IMR-90 (cell line): Measurements from ENCODE around the gene ACSL1. TPM values are rescaled to one million over a fixed set of nuclear protein-coding genes. Genes with fewer than 3 reads are reported as not detected.

Source experiments
- ATAC-seq: fragments of 200-7000 bp; cut with Tn5 transposase; 2 replicates; pipeline ENCODE4 v1.9.1; 2020; ENCODE audit warnings: low read depth, mild to moderate bottlenecking, moderate library complexity
- BruUV-seq: library from RNA; stranded (reverse); fragments of 400-500 nt; replicated peaks from 2 replicates; lab custom pipeline; 2021; lab: Mats Ljungman, UMichigan
- CTCF ChIA-PET: fragments of 300-600 bp; formaldehyde crosslinking; extraction: SDS; loops from one replicate; lab custom pipeline; 2021; ENCODE audit warnings: antibody characterized with exemption; lab: Yijun Ruan, JAX
- POLR2A ChIA-PET: fragments of 300-600 bp; sonication (Branson Sonifier 250); formaldehyde crosslinking; loops from one replicate; lab custom pipeline; 2022; ENCODE audit warnings: antibody characterized with exemption; ENCODE audit not compliant: unreplicated experiment; lab: Charles Lee
- DNase-seq: peaks from one replicate; pipeline ENCODE4 v3.0.0; 2013
- H2AFZ ChIP-seq: replicated peaks from 2 replicates; pipeline ENCODE3; 2013; ENCODE audit warnings: low read length, mild to moderate bottlenecking; ENCODE audit not compliant: poor library complexity
- H2AK5ac ChIP-seq: 2 replicates; pipeline ENCODE4 v1.6.1; 2013; ENCODE audit warnings: low read depth, low read length, inconsistent platforms
- H2AK9ac ChIP-seq: replicated peaks from 2 replicates; pipeline ENCODE3; 2013; ENCODE audit warnings: mild to moderate bottlenecking, low read depth, low read length, moderate library complexity; ENCODE audit not compliant: poor library complexity
- H2BK120ac ChIP-seq: 2 replicates; pipeline ENCODE4 v1.6.1; 2013; ENCODE audit warnings: low read depth, low read length, inconsistent platforms
- H2BK15ac ChIP-seq: 3 replicates; pipeline ENCODE4 v1.6.1; 2013; ENCODE audit warnings: low read depth, low read length, inconsistent platforms
- H2BK20ac ChIP-seq: 2 replicates; pipeline ENCODE4 v1.6.1; 2013; ENCODE audit warnings: low read depth, mild to moderate bottlenecking, inconsistent platforms, low read length, moderate library complexity
- H2BK5ac ChIP-seq: 2 replicates; pipeline ENCODE4 v1.6.1; 2013; ENCODE audit warnings: mild to moderate bottlenecking, low read depth, low read length, inconsistent platforms; ENCODE audit not compliant: poor library complexity, severe bottlenecking
- H3K14ac ChIP-seq: replicated peaks from 2 replicates; pipeline ENCODE4 v1.6.1; 2013; ENCODE audit warnings: low read depth, low read length, inconsistent platforms
- H3K18ac ChIP-seq: 2 replicates; pipeline ENCODE4 v1.6.1; 2013; ENCODE audit warnings: low read depth, low read length, control low read depth
- H3K23ac ChIP-seq: 2 replicates; pipeline ENCODE4 v1.6.1; 2013; ENCODE audit warnings: low read depth, low read length, inconsistent platforms
- H3K27ac ChIP-seq: 2 replicates; pipeline ENCODE4 v1.5.1; 2013; ENCODE audit warnings: mild to moderate bottlenecking, control low read depth, low read length; ENCODE audit not compliant: insufficient read depth
- H3K27me3 ChIP-seq: 2 replicates; pipeline ENCODE4 v1.6.1; 2013; ENCODE audit warnings: low read length; ENCODE audit not compliant: control insufficient read depth, insufficient read depth
- H3K36me3 ChIP-seq: 2 replicates; pipeline ENCODE4 v1.6.1; 2013; ENCODE audit warnings: low read length, mixed read lengths; ENCODE audit not compliant: control insufficient read depth, insufficient read depth
- H3K4ac ChIP-seq: 2 replicates; pipeline ENCODE4 v1.6.1; 2013; ENCODE audit warnings: low read depth, low read length, inconsistent platforms
- H3K4me1 ChIP-seq: 2 replicates; pipeline ENCODE4 v1.6.1; 2013; ENCODE audit warnings: low read length, mixed read lengths; ENCODE audit not compliant: control insufficient read depth, insufficient read depth
- H3K4me2 ChIP-seq: 2 replicates; pipeline ENCODE4 v1.6.1; 2013; ENCODE audit warnings: low read depth, mild to moderate bottlenecking, control low read depth, low read length, moderate library complexity
- H3K4me3 ChIP-seq: 2 replicates; pipeline ENCODE4 v1.5.1; 2013; ENCODE audit warnings: low read depth, mild to moderate bottlenecking, control low read depth, low read length, moderate library complexity; ENCODE audit not compliant: insufficient read depth
- H3K56ac ChIP-seq: 2 replicates; pipeline ENCODE4 v1.6.1; 2013; ENCODE audit warnings: low read length, inconsistent platforms; ENCODE audit not compliant: insufficient read depth; ENCODE audit errors: extremely low read depth
- H3K79me1 ChIP-seq, 2 experiments: 2 replicates each; pipeline ENCODE4 v1.6.1; 2013; ENCODE audit warnings: low read length in 2 of 2, inconsistent platforms in 1 of 2, low read depth in 1 of 2
- H3K9ac ChIP-seq: 2 replicates; pipeline ENCODE4 v1.6.1; 2013; ENCODE audit warnings: low read depth, low read length, control low read depth
- H3K9me1 ChIP-seq: 2 replicates; pipeline ENCODE4 v1.6.1; 2013; ENCODE audit warnings: low read length, inconsistent platforms; ENCODE audit not compliant: insufficient read depth
- H3K9me3 ChIP-seq: 2 replicates; pipeline ENCODE4 v1.6.1; 2013; ENCODE audit warnings: low read length; ENCODE audit not compliant: control insufficient read depth, insufficient read depth
- H4K20me1 ChIP-seq: 2 replicates; pipeline ENCODE4 v1.6.1; 2013; ENCODE audit warnings: low read length, inconsistent platforms; ENCODE audit not compliant: insufficient read depth
- H4K5ac ChIP-seq: 2 replicates; pipeline ENCODE4 v1.6.1; 2013; ENCODE audit warnings: mild to moderate bottlenecking, low read depth, low read length, control low read depth
- H4K8ac ChIP-seq, 2 experiments: 2 replicates each; pipeline ENCODE4 v1.6.1; 2013; ENCODE audit warnings: low read depth in 2 of 2, low read length in 2 of 2, control low read depth in 1 of 2, inconsistent platforms in 1 of 2
- H4K91ac ChIP-seq: 2 replicates; pipeline ENCODE4 v1.6.1; 2013; ENCODE audit warnings: low read depth, low read length, inconsistent platforms; ENCODE audit not compliant: insufficient read depth
- BHLHE40 ChIP-seq: fragments of 150-350 bp; IDR thresholded peaks from 2 replicates; pipeline ENCODE4 v1.6.1; 2016; ENCODE audit warnings: mild to moderate bottlenecking, low read depth, low read length
- CEBPB ChIP-seq: IDR thresholded peaks from 2 replicates; pipeline ENCODE4 v1.6.1; 2012; ENCODE audit warnings: low read depth, low read length, improper control_type of control experiment
- CHD1 ChIP-seq: IDR thresholded peaks from 2 replicates; pipeline ENCODE4 v1.6.1; 2012; ENCODE audit warnings: low read depth, low read length, improper control_type of control experiment
- CTCF ChIP-seq: conservative IDR thresholded peaks from 2 replicates; pipeline ENCODE4 v1.5.1; 2012; ENCODE audit warnings: mild to moderate bottlenecking, low read depth, low read length, improper control_type of control experiment
- ELK1 ChIP-seq: fragments of 150-350 bp; IDR thresholded peaks from 2 replicates; pipeline ENCODE4 v1.6.1; 2016; ENCODE audit warnings: low read depth, mild to moderate bottlenecking, low read length, moderate library complexity, borderline replicate concordance
- FOS ChIP-seq: fragments of 150-350 bp; IDR thresholded peaks from 2 replicates; pipeline ENCODE4 v1.6.1; 2016; ENCODE audit warnings: low read depth, low read length
- MAFK ChIP-seq: IDR thresholded peaks from 2 replicates; pipeline ENCODE4 v1.6.1; 2012; ENCODE audit warnings: low read depth, low read length, improper control_type of control experiment
- MAZ ChIP-seq: IDR thresholded peaks from 2 replicates; pipeline ENCODE4 v1.6.1; 2012; ENCODE audit warnings: low read depth, mild to moderate bottlenecking, low read length, improper control_type of control experiment, moderate library complexity, borderline replicate concordance
- MXI1 ChIP-seq: IDR thresholded peaks from 2 replicates; pipeline ENCODE4 v1.6.1; 2012; ENCODE audit warnings: low read depth, mild to moderate bottlenecking, low read length, moderate library complexity, borderline replicate concordance
- NFE2L2 ChIP-seq: fragments of 150-350 bp; IDR thresholded peaks from 2 replicates; pipeline ENCODE4 v1.6.1; 2016; ENCODE audit warnings: low read depth, mild to moderate bottlenecking, low read length
- POLR2A ChIP-seq: IDR thresholded peaks from 2 replicates; pipeline ENCODE4 v1.6.1; 2012; ENCODE audit warnings: mild to moderate bottlenecking, low read depth, low read length
- RAD21 ChIP-seq: IDR thresholded peaks from 2 replicates; pipeline ENCODE4 v1.6.1; 2012; ENCODE audit warnings: low read length, improper control_type of control experiment
- RCOR1 ChIP-seq: IDR thresholded peaks from 2 replicates; pipeline ENCODE4 v1.6.1; 2012; ENCODE audit warnings: mild to moderate bottlenecking, low read length, improper control_type of control experiment; ENCODE audit not compliant: insufficient replicate concordance
- RFX5 ChIP-seq: IDR thresholded peaks from 2 replicates; pipeline ENCODE4 v1.8.0; 2012; ENCODE audit warnings: low read depth, mild to moderate bottlenecking, low read length, moderate library complexity
- SMC3 ChIP-seq: fragments of 150-350 bp; IDR thresholded peaks from 2 replicates; pipeline ENCODE4 v1.6.1; 2016; ENCODE audit warnings: low read depth, mild to moderate bottlenecking, antibody characterized with exemption, low read length, moderate library complexity
- USF2 ChIP-seq: fragments of 150-350 bp; IDR thresholded peaks from 2 replicates; pipeline ENCODE4 v1.6.1; 2017; ENCODE audit warnings: mild to moderate bottlenecking, antibody characterized with exemption, low read length, low read depth
- WGBS, 2 experiments: methylation state at CpG; one replicate each; pipeline versions ENCODE4 v1.1.5 to v1.1.7; 2013; ENCODE audit warnings: missing lambda C conversion rate in 2 of 2; ENCODE audit not compliant: insufficient read length in 1 of 2; ENCODE audit errors: extremely low coverage in 2 of 2; 5-methylcytosine and 5-hydroxymethylcytosine counted together
- dilution Hi-C: fragments of 300-500 bp; cut with HindIII; formaldehyde crosslinking; loops from one replicate; pipeline ENCODE4 v1.14.3; 2018; ENCODE audit warnings: low sequenced_read_pairs; ENCODE audit not compliant: unreplicated experiment
- in situ Hi-C: fragments of 300-500 bp; cut with MboI; formaldehyde crosslinking; loops from 3 replicates; pipeline ENCODE4 v1.14.3; 2019; ENCODE audit warnings: low sequenced_read_pairs, inconsistent platforms, mixed read lengths
- intact Hi-C: fragments of 100-400 bp; cut with micrococcal nuclease; formaldehyde crosslinking; loops from 2 replicates; pipeline ENCODE4 v1.10.0; 2022
- polyA plus RNA-seq, 3 experiments: library from polyadenylated mRNA; depleted of rRNA; stranded (reverse); fragments of >200 nt; gene quantifications; 2 replicates each; pipeline ENCODE4 v1.2.3, GENCODE V29; 2012; ENCODE audit warnings: low replicate concordance in 1 of 3
- total RNA-seq: library from RNA; depleted of rRNA; stranded (reverse); fragments of >200 nt; gene quantifications from 2 replicates; pipeline ENCODE4 v1.2.3, GENCODE V29; 2012

ACSL1 gene
- total and polyA plus RNA-seq, 2 of the 4 experiments (the other 2 are of a cell fraction) = 14.4 to 26.0 TPM

GRCh38 chr4:184740980-184741391, 84.8 kb downstream of the ACSL1 start:
- Histone ChIP-seq H3K56ac (no peak overlapping the region), H2AK9ac (no peak overlapping the region), H3K4me1 (no peaks in the 10 kb centered on the region), H4K5ac (no peak overlapping the region), H3K18ac (no peak overlapping the region), H3K79me1 (no peaks in the 10 kb centered on the region), H3K9me1 (no peaks in the 10 kb centered on the region), H2AK5ac (no peak overlapping the region), H3K4me3 (no peak overlapping the region), H2BK20ac (no peak overlapping the region), H2BK15ac (no peak overlapping the region), H3K9me3 (no peaks in the 10 kb centered on the region), H3K27ac (no peak overlapping the region), H3K4ac (no peak overlapping the region), H3K4me2 (no peak overlapping the region), H2BK120ac (no peak overlapping the region), H2AFZ (no peak overlapping the region), H3K27me3 (no peaks in the 10 kb centered on the region; the same call in 1 of the 2 replicates), H3K23ac (no peak overlapping the region), H4K91ac (no peak overlapping the region), H4K20me1 (no peaks in the 10 kb centered on the region), H3K36me3 (no peaks in the 10 kb centered on the region), H3K14ac (no peak overlapping the region), H2BK5ac (no peak overlapping the region), H4K8ac (no peak overlapping the region), H3K9ac (no peak overlapping the region)
- no CpG with 5 or more reads among the region's 20 CpGs for WGBS, 2 experiments
- ChIA-PET CTCF (no interaction called here), POLR2A (no interaction called here)
- no TSS peak for BruUV-seq
- intact Hi-C loops = no loop called here
- ATAC-seq = no peak
- DNase-seq = no peak
- no peak for TF ChIP-seq POLR2A
- TF ChIP-seq RCOR1 = no peak
- TF ChIP-seq CEBPB = no peak
- TF ChIP-seq RAD21 = no peak
- TF ChIP-seq NFE2L2 = no peak
- TF ChIP-seq SMC3 = no peak
- no peak for TF ChIP-seq BHLHE40
- no peak for TF ChIP-seq MXI1
- no peak for TF ChIP-seq MAZ
- TF ChIP-seq ELK1 = no peak
- no peak for TF ChIP-seq CTCF
- no peak for TF ChIP-seq RFX5
- TF ChIP-seq CHD1 = no peak
- no peak for TF ChIP-seq FOS
- no peak for TF ChIP-seq MAFK
- TF ChIP-seq USF2 = no peak
- in situ Hi-C loops = loop anchor here (10.0 kb wide), 1 partner anchor 264 kb away; no protein-coding TSS in a partner anchor
- dilution Hi-C loops = no loop called here
